Endothelial cell of hepatic sinusoid (primary cell): Measurements from ENCODE around the gene LMTK2.

Experiments used
- in situ Hi-C: cut with HindIII; loops from 2 replicates; pipeline ENCODE4 v1.10.0; 2017; ENCODE audit warnings: low sequenced_read_pairs

Gene LMTK2

GRCh38 chr7:98231493-98232262 lies 125.0 kb downstream of the LMTK2 start:
- in situ Hi-C loops, result no loop called here

DNA sequence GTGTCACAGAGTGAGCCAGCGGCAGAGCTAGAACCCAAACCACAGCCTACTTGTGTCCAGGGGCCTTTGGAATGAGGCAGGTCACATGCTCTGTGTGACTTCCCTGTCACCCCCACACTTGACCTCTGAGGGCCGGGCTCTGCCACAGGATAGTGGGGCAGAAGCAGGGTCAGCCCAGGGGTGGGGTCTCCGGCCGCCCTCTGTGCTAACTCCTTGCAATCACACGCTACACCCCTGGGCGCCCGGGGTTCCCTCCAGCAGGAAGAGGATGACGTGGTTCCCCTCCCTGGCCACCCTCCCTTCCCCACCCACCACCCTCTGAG lies 125.6 kb downstream of the LMTK2 start:
- in situ Hi-C loops, result no loop called here

DNA sequence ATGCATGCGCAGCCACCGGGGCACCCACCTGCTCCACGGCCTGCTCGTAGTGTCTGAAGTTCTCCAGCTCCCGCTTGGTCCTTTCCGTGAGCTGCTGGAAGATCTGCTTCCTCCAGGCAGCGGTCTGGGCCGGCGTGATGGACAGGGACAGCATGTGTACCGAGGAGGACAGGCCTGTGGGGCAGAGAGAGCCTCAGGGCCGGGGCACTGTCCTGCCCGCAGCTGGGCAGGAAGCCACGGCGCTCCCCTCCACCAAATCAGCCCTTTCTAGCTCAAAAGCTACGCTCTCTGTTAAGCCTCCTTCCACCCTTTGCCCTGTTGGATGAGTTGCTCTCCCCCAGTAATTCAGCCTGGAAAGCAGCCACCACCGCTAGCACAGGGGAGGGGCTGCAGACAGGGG lies 126.1 kb downstream of the LMTK2 start:
- in situ Hi-C loops, result no loop called here

- in situ Hi-C loops, result no loop called here
These were observed 126.8 kb downstream of the LMTK2 start for GRCh38 chr7:98233219-98234070.

DNA sequence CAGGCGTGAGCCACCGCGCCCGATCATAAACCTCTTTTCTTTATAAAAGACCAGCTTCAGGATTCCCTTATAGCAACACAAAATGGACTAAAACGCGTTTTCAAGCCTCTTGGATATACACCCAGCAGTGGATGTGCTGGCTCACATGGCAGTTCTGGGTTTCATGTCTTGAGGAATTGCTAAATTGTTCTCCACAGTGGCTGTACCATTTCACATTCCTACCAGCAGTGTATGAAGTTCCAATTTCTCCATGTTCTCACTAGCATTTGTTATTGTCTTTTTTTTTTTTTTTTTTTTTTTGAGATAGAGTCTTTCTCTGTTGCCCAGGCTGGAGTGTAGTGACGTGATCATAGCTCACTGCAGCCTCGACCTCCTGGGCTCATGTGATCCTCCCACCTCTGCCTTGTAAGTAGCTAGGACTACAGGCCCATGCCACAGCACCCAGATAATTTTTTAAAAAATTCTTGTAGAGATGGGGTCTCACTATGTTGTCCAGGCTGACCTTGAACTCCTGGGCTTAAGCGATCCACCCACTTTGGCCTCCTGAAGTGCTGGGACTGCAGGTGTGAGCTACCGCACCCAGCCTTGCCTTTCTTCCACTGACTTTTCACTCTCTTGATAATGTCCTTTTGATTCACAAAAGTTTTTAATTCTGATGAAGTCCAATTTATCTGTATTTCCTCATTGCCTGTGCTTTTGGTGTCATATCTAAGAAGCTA lies 127.9 kb downstream of the LMTK2 start:
- in situ Hi-C loops, result no loop called here

DNA sequence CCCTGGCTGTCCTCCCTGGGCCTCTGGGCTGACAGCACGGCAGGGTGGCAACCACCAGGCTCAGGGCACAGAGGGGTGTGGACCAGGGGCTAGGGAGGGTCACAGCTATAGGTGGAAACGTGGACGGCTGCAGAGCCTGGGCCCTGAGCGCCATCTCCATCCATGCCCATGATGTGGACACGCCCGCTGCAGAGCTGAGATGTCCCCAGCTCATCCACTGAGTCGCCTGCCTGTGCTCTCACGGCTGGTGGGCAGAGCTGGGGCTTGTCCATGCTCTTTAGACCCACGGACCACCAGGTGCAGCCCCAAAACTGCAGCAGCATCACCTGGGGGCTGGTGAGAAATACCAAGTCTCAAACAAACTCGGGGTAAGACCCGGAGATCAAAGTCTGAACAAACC lies 129.2 kb downstream of the LMTK2 start:
- in situ Hi-C loops, result no loop called here

- in situ Hi-C loops, result no loop called here
These were observed 129.9 kb downstream of the LMTK2 start for GRCh38 chr7:98236355-98237185.

- in situ Hi-C loops, result no loop called here
These were observed 131.4 kb downstream of the LMTK2 start for GRCh38 chr7:98238076-98238475.

GRCh38 chr7:98238976-98239375 lies 132.3 kb downstream of the LMTK2 start:
- in situ Hi-C loops, result no loop called here

GRCh38 chr7:98240961-98241673 lies 134.5 kb downstream of the LMTK2 start:
- in situ Hi-C loops, result no loop called here

- in situ Hi-C loops, result no loop called here
These were observed 135.1 kb downstream of the LMTK2 start for GRCh38 chr7:98241674-98242241.

DNA sequence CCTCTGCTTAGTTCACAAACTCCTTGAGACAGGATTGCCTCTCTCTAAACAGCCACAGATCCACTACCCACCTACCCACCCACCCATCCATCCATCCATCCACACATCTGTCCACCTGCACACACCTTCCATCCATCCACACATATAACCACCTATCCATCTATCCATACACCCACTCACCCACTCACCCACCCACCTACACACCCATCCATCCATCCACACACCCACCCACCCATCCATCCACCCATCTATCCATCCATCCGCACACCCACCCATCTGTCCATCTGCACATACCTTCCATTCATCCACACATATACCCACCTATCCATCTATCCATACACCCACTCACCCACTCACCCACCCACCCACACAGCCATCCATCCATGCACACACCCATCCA lies 135.7 kb downstream of the LMTK2 start:
- in situ Hi-C loops, result no loop called here

GRCh38 chr7:98242934-98243333 lies 136.3 kb downstream of the LMTK2 start:
- in situ Hi-C loops, result no loop called here

- in situ Hi-C loops, result no loop called here
These were observed 138.2 kb downstream of the LMTK2 start for GRCh38 chr7:98244871-98245270.

DNA sequence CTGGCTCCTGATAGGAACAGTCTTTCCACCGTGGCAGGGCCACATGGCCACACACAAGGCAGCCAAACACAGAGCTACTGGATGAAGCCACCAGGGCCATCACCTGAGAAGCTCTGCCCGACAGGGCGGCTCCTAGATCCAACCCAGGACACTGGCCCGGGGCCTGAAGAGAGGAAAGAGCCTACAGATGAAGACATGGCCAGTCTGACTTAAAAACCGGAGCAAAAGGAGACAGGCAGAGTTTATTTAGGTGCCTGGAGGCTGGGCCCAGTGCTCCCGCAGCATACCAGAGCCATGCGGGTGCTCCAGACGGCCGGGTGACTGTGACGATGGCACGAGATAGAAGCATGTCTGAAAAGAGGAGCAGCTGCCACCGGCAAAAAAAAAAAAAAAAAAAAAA lies 141.5 kb downstream of the LMTK2 start:
- in situ Hi-C loops, result no loop called here

DNA sequence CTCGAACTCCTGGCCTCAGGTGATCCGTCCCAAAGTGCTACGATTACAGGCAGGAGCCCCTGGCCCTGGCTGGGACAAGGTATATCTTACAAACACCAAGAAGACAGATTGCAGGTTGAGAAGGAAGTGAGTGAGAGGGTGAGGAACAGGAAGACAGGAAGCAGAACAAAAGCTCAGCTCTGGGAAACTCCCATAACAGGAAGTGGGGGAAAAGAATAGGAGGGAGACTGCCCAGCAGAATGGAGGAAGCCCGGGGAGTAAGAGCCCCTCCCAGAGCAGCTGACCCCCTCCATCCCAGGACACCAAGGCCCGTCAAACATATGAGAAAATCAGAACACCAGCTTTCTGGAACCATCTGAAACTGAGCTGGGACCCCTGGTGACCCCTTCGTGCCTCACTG lies 142.4 kb downstream of the LMTK2 start:
- in situ Hi-C loops, result no loop called here

- in situ Hi-C loops, result no loop called here
These were observed 144.1 kb downstream of the LMTK2 start for GRCh38 chr7:98250789-98251188.

DNA sequence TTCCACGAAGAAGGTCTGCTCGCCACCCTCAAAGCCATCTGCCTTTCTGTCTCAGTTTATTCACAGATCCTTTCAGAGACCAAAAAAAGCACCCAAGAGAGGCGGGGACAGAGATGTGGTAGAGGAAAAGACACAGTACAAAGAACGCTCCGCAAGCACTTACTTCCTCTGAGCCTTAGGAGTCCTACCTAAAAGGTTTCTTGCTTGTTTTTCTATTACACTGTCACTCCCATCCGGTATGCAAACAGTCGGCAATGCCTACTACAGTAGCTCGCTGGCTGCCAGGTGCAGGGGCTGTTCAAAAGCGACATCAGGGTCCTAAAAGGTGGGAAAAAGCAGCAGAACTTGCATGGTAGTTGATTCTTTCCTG lies 144.6 kb downstream of the LMTK2 start:
- in situ Hi-C loops, result no loop called here

DNA sequence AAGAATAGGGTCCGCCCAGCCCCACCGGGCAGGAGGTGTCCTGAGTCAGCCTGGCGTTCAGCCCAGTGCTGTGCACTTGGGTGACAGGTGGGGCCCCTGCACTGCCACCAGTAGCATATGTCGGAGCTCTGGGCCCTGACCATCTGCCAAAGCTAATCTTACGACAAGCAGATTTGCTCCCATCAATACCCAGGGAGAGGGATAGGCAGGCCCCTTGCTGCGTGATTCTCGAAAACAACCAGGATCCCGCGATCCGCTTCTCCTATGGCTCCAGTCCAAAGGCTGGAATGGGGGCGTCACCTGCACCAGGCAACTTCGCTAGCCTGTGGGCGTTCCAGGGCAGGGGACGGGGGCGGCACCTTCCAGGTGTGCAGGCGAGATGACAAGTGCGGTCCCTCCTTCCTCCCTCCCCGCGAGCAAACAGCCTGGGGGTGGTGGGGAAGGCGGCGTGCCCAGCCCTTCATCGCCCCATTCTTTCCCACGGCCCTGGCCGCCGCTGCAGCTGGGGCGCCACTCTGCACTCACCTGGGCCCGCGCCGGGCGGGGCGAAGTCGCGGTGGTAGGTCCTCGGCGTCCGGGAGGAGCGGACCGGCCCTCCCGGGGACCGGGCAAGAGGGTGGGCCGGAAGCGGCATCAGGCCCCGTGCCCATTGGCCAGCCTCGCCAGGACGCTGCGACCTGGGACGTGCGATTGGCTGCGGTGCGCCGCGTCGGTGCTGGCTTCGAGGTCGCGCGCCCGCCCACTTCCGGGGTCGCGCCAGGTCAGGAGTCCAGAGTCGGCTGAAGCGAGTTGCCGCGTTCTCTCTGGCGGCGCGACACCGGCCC lies 145.2 kb downstream of the LMTK2 start, which contains the start of gene TECPR1:
TSS of gene TECPR1 (minus strand) at position 632 of the 824 bp plus-strand sequence. CDS start 6,086 bp downstream, outside the sequence.
- in situ Hi-C loops, result no loop called here
